GM13977 (cell line): ENCODE measurements around the gene C10orf120.

ENCODE experiments used
- DNase-seq: peaks from one replicate; pipeline ENCODE4 v3.0.0; 2012; ENCODE audit warnings: low spot score
- in situ Hi-C: fragments of 300-500 bp; cut with MboI; formaldehyde crosslinking; loops from one replicate; pipeline ENCODE4 v1.12.0; 2022; ENCODE audit warnings: low sequenced_read_pairs, low pct_unique_long_range_greater_than_20kb, mixed read lengths, inconsistent platforms; ENCODE audit not compliant: unreplicated experiment
- TF ChIP-seq, protein P1 (sequence below): IDR thresholded peaks from 2 replicates; pipeline ENCODE4 v1.5.1; 2012; ENCODE audit warnings: mild to moderate bottlenecking, control low read depth; ENCODE audit not compliant: insufficient read depth; ENCODE audit errors: extremely low read depth, missing control alignments

The C10orf120 gene

DNA sequence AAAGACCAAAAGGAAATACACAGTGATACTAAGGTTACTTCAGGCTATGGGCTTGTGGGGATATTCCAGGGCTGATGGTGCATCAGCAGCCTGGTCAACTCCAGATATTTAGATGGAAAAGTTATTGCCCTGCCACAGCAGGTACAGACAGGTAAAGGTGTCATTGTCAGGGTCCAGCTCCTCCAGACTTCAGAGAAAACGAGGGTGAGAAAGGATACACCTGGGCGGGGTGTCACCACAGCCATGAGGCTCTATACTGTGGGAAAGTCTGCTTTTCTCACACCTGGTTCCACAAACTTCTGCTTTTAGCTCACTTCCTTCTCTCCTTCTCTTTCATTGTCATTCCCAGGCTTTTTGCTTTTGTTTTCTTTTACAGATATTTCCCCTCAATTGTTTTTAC is 2.0 kb upstream of the C10orf120 start:
- TF ChIP-seq, protein P1, sequence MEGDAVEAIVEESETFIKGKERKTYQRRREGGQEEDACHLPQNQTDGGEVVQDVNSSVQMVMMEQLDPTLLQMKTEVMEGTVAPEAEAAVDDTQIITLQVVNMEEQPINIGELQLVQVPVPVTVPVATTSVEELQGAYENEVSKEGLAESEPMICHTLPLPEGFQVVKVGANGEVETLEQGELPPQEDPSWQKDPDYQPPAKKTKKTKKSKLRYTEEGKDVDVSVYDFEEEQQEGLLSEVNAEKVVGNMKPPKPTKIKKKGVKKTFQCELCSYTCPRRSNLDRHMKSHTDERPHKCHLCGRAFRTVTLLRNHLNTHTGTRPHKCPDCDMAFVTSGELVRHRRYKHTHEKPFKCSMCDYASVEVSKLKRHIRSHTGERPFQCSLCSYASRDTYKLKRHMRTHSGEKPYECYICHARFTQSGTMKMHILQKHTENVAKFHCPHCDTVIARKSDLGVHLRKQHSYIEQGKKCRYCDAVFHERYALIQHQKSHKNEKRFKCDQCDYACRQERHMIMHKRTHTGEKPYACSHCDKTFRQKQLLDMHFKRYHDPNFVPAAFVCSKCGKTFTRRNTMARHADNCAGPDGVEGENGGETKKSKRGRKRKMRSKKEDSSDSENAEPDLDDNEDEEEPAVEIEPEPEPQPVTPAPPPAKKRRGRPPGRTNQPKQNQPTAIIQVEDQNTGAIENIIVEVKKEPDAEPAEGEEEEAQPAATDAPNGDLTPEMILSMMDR = no peak
- no peak for DNase-seq
- in situ Hi-C loops = no loop called here

DNA sequence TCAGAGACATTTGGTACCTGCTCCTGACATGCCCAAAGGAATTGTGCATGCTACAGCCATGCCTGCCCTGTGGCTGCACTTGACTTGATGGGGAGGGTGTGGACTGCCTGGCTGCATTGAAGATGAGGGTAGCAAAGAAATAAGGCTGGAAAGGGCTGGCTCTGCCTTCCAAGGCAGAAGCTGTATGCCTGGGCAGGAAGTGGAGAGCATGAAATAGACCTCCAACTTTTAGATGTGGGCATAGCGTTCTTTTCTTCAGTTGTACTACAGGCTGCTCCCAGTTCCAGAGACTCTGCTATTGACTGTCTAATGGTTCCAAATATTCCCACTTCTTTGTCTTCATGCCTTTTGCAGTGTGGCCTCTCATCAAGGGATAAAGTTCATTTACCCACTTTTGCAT is 3.0 kb downstream of the C10orf120 start:
- DNase-seq = no peak
- in situ Hi-C loops = no loop called here
- TF ChIP-seq, protein P1 = no peak

DNA sequence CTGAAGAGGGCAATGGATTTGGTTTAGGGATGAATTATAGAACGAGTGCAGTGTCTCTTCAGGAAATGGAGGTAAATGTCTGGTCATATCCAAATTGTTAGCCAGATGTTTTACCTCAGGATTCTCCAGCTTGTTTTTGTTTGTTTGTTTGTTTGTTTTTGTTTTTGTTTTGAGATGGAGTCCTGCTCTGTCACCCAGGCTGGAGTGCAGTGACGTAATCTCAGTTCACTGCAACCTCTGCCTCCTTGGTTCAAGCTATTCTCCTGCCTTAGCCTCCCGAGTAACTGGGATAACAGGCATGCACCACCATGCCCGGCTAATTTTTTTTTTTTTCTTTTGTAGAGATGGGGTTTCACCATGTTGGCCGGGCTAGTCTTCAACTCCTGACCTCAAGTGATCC is 6.9 kb downstream of the C10orf120 start:
- in situ Hi-C loops = no loop called here
- DNase-seq = no peak
- TF ChIP-seq, protein P1 = no peak

DNA sequence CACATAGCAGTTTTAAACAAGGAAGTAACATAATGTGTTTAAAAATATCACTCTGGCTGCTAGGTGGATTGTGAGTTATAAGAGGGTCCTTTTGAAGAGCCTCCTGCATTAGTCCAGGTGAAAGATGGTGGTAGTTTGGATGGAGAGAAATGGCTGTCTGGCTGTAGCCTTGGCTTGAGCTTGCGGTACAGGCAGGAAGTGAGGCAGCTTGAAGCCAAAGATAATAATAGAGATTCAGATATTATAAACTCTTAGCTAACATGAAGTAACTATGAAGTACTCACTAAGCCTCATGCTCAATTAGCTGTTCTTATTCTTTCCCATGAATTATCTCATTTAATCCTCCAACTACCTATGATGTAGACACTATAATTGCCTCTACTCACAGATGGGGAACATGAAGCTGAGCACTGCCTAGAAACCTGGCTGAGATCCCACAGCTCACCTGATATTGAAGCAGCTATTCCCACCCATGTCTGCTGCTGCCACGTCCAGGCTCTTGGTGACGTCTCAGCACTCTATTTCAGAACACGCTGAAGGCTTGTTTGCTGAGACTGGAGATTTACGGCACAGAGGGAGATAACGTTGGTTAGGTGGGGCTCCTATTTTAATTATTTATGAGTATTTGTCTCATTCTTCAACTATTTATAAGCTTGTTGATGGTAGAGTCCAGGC is 10.4 kb downstream of the C10orf120 start:
- in situ Hi-C loops = no loop called here
- TF ChIP-seq, protein P1 = no peak
- no peak for DNase-seq

DNA sequence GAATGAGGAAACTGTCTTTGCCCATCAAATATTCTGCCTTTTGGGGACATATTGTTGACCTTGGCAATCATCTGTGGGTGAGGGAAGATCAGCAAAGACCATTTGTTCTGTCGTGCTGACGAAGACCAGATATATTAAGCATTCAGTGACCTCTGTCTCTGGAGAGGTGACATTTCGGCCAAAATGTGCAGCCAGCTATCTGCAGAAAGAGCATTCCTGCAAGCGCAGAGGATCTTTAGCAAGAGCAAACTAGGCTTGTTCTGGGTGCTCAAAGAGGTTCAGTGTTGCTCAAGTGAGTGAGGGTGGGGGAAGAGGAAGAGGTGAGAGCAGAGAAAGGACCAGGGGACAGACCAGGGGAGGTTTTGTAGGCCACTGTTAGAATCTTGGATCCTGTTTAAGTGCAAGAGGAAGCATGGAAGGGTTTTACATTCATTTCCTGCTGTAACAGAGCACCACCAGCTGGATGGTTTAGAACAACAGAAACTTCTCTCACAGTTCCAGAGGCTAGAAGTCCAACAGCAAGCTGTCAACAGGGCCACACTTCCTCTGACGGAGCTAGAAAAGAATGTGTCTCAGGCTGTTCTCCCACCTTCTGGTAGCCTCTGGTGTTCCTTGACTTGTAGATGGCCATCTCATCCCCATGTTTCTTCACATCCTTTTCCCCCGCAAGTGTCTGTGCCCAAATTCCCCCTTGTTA is 11.2 kb downstream of the C10orf120 start:
- TF ChIP-seq, protein P1 = no peak
- in situ Hi-C loops = no loop called here
- no peak for DNase-seq

DNA sequence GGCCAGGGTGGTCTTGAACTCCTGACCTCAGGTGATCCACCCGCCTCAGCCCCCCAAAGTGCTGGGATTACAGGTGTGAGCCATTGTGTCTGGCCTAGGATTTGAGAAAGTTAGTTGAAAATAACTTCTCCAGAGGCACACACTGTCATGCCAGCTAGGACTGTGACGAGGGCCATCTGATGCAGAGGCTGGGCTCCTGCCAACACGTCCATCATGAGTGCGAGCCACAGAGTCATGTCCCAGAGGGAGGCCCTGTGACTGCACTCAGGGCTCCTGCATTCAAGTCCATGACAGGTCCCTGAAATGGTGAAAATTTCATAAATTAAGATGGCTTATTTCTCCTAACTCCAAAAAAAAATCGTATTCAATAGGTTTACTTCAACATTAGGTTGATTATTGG is 17.1 kb downstream of the C10orf120 start:
- in situ Hi-C loops = no loop called here
- TF ChIP-seq, protein P1 = no peak
- no peak for DNase-seq
